Raji (cell line): ENCODE measurements around the gene DAGLA.

Experiments
- POLR2A ChIP-seq: IDR thresholded peaks from 2 replicates; pipeline ENCODE4 v1.6.1; 2011; ENCODE audit warnings: low read depth, low read length, control low read depth; ENCODE audit not compliant: insufficient read depth

Gene DAGLA

GRCh38 chr11:61679893-61680621, at the start of gene DAGLA:
TSS of gene DAGLA (plus strand) at chr11:61680391. CDS start at chr11:61720156, 39,765 bp downstream.
- no peak for TF ChIP-seq POLR2A

DNA sequence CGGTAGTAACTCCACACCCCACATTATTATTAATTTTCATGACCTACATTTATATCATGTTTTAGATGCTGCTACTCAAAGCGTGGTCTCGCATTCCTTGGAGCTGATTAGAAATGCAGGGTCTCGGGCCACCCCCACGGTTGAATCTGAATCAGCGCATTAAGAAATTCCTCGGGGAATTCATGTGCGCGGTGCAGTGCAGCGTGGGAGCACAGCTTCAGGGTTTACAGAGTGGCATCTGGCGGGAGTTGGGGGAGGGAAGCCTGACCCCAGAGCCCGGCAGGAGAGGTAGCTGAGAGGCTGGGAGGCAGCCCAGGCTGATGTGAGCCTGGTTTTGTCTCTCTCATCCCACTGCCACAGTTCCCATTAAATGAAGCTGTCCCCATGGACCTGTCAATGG, 48.1 kb upstream of the DAGLA start:
- TF ChIP-seq POLR2A, result no peak

GRCh38 chr11:61635304-61635703, 44.9 kb upstream of the DAGLA start:
- no peak for TF ChIP-seq POLR2A

- no peak for TF ChIP-seq POLR2A
Observed at GRCh38 chr11:61635787-61636186, 44.4 kb upstream of the DAGLA start.

- no peak for TF ChIP-seq POLR2A
Observed at GRCh38 chr11:61636676-61637075, 43.5 kb upstream of the DAGLA start.

GRCh38 chr11:61637277-61637676, 42.9 kb upstream of the DAGLA start:
- TF ChIP-seq POLR2A, result no peak

GRCh38 chr11:61639816-61640443, 40.3 kb upstream of the DAGLA start:
- TF ChIP-seq POLR2A, result no peak

DNA sequence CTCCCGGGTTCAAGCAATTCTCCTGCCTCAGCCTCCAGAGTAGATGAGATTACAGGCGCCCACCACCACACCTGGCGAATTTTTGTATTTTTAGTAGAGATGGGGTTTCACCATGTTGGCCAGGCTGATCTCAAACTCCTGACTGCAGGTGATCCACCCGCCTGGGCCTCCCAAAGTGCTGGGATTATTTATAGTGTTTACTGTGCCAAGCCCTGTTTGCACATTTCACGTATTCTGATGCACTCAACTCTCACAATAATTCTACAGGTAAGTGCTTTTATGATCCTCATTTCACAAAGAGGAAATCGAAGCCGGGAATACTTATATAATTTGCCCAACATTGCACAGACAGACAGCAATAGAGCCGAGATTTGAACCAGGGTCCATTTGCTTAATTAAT, 38.0 kb upstream of the DAGLA start:
- TF ChIP-seq POLR2A, result no peak

GRCh38 chr11:61645179-61645868, 34.9 kb upstream of the DAGLA start:
- TF ChIP-seq POLR2A, result no peak

- no peak for TF ChIP-seq POLR2A
Observed at GRCh38 chr11:61647529-61647928, 32.7 kb upstream of the DAGLA start.

GRCh38 chr11:61650781-61651571, 29.2 kb upstream of the DAGLA start:
- TF ChIP-seq POLR2A, result no peak

DNA sequence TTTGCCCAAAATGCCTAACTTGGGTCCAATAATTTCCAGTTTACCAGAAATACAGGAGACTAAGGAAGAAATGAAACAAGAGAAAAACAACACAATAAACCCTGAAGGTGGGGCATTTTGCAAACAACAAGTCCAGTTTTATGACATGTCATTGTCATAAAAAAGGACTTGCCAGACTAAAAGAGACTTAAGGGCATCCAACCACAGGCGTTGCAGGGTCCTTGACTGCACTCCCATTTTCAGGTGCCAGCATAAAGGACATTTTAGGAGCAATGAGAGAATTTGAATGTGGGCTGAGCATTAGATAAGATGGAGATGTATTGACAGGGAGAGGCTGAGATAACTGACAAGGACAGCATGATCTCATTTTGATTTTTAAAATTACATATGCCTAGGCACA, 28.1 kb upstream of the DAGLA start:
- no peak for TF ChIP-seq POLR2A

DNA sequence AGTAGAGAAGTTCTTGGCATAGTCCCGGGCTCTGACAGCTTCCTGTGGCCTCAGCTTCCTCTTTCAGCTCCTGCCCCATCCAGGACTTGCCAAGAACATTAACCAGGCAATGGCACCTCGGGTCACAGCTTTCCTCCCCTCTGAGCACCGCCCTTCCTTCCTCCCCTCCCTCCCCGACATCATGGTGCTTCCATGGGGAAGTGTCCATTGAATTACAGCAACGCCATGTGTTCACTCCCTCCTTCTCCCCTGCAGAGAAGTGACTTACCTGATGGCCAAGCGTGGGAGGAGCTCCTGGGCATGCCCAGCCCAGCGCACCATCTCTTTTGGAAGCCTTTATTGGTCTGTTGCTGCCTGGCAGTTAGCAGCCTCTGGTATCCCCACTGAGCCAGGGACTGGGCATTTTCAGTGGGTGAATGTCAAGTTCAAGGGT, 25.8 kb upstream of the DAGLA start:
- no peak for TF ChIP-seq POLR2A

DNA sequence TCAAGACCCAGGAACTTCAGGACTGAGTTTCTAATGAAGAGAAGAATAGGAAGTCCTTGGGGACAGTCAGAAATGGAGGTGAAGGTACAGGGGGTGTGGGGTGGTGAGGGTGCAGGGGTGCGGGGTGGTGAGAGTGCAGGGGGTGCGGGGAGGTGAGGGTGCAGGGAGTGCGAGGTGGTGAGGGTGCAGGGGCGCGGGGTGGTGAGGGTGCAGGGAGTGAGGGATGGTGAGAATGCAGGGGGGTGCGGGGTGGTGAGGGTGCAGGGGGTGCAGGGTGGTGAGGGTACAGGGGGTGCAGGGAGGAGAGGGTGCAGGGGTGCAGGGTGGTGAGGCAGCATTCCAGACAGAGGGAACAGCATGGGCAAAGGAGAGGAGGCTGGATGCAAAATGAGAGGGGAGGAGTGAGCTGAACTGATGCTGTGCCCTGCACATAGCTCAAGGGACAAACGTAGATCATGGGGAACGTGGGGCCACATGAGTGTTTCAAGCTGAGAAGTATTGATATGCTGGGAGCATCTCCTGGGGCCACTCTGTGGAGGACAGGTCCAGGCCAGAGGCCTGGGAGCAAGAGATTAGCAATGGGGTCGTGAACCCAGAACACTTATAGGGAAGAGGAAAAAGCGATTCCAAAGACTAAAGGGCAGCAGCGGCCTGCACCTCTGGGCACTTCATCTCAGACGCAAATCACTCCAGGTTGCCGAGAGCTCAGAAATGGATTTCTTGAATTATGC, 23.7 kb upstream of the DAGLA start:
- TF ChIP-seq POLR2A, result no peak
